Measurements from ENCODE around the gene ARRDC1. TPM values are rescaled to one million over a fixed set of nuclear protein-coding genes. Genes with fewer than 3 reads are reported as not detected.

ARRDC1 gene, protein sequence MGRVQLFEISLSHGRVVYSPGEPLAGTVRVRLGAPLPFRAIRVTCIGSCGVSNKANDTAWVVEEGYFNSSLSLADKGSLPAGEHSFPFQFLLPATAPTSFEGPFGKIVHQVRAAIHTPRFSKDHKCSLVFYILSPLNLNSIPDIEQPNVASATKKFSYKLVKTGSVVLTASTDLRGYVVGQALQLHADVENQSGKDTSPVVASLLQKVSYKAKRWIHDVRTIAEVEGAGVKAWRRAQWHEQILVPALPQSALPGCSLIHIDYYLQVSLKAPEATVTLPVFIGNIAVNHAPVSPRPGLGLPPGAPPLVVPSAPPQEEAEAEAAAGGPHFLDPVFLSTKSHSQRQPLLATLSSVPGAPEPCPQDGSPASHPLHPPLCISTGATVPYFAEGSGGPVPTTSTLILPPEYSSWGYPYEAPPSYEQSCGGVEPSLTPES
- 12.9 and 34.4 TPM in 2 replicates for total RNA-seq (ENCODE audit: low replicate concordance)

DNA sequence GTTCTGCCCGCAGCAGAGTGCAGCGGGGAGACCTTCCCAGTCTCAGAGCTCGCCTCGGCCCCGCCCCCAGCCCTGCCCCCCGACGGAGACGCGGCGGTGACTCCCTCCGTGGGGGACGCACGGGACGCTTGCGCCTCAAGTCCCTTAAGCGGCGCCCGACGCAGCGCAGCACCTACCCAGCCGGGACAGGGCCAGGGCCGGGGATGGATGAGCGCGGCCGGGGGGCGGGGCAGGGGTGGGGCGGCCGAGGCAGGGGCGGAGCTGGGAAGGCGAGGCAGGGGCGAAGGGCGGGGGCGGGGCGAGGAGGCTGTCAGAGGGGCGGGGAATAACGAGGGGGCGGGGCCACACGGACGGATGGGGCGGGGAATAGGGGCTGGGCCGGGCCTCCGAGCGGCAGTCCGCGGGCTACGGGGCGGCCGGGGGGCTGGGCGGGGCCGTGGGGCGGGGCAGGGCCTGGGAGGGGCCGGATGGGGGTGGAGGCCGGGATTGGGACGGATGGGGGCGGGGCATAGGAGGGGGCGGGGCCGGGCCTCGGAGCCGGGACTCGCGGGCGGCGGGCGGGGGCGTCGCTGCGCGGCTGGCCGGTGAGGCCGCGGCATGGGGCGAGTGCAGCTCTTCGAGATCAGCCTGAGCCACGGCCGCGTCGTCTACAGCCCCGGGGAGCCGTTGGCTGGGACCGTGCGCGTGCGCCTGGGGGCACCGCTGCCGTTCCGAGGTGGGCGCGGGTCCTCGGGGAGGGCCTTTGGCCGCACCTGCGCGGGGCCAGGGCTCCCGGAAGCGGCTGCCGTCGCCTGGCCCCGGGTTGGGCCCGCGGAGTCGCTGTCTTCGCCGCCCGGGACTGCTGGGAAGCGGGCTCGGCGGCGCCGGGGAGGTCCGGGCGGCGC lies at the start of gene ARRDC1:
Gene ARRDC1 (plus strand): TSS at position 566 of the 884 bp plus-strand sequence. CDS start 32 bp downstream, at position 598.
- Histone ChIP-seq H3K4me2 (peak within 1 kb of the TSS; percentile 99), H3K27ac (no peak within 1 kb of the TSS), H3K36me3 (no peaks in the 10 kb centered on the region), H3K4me3 (peak within 1 kb of the TSS; percentile 63), H4K20me1 (ENCODE audit: low read depth) (peaks cover 31% of the 10 kb centered on the region), H3F3A (ENCODE audit: low read depth) (peaks cover 14% of the 10 kb centered on the region), H3K9me3 (ENCODE audit: low read depth) (no peaks in the 10 kb centered on the region), H3K9ac (peak within 1 kb of the TSS; percentile 21), H3K4me1 (peaks cover 14% of the 10 kb centered on the region), H3K79me2 (ENCODE audit: low read depth) (peaks cover 3% of the 10 kb centered on the region), H3K27me3 (peaks cover 28% of the 10 kb centered on the region), H2AFZ (replicated peaks) (peak within 1 kb of the TSS; percentile 92)
- no peak within 1 kb of the TSS for H3K27ac Mint-ChIP-seq
- H3K4me1 Mint-ChIP-seq, result peaks cover 27% of the 10 kb centered on the region
- H3K9me3 Mint-ChIP-seq, result no peaks in the 10 kb centered on the region
- H3K36me3 Mint-ChIP-seq, result no peaks in the 10 kb centered on the region
- peaks cover 29% of the 10 kb centered on the region for H3K27me3 Mint-ChIP-seq (ENCODE audit: insufficient read depth, low read depth)
- DNase-seq (ENCODE audit: low spot score), result peak; percentile 96
- no peak for TF ChIP-seq EZH2 (IDR thresholded peaks at IDR 0.05)
- TF ChIP-seq EZH2phosphoT487 (IDR thresholded peaks at IDR 0.05), result no peak
- TF ChIP-seq, protein P1, sequence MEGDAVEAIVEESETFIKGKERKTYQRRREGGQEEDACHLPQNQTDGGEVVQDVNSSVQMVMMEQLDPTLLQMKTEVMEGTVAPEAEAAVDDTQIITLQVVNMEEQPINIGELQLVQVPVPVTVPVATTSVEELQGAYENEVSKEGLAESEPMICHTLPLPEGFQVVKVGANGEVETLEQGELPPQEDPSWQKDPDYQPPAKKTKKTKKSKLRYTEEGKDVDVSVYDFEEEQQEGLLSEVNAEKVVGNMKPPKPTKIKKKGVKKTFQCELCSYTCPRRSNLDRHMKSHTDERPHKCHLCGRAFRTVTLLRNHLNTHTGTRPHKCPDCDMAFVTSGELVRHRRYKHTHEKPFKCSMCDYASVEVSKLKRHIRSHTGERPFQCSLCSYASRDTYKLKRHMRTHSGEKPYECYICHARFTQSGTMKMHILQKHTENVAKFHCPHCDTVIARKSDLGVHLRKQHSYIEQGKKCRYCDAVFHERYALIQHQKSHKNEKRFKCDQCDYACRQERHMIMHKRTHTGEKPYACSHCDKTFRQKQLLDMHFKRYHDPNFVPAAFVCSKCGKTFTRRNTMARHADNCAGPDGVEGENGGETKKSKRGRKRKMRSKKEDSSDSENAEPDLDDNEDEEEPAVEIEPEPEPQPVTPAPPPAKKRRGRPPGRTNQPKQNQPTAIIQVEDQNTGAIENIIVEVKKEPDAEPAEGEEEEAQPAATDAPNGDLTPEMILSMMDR (IDR thresholded peaks at IDR 0.05), result no peak
- peak within 1 kb of the TSS; percentile 82 for H3K4me3 Mint-ChIP-seq

DNA sequence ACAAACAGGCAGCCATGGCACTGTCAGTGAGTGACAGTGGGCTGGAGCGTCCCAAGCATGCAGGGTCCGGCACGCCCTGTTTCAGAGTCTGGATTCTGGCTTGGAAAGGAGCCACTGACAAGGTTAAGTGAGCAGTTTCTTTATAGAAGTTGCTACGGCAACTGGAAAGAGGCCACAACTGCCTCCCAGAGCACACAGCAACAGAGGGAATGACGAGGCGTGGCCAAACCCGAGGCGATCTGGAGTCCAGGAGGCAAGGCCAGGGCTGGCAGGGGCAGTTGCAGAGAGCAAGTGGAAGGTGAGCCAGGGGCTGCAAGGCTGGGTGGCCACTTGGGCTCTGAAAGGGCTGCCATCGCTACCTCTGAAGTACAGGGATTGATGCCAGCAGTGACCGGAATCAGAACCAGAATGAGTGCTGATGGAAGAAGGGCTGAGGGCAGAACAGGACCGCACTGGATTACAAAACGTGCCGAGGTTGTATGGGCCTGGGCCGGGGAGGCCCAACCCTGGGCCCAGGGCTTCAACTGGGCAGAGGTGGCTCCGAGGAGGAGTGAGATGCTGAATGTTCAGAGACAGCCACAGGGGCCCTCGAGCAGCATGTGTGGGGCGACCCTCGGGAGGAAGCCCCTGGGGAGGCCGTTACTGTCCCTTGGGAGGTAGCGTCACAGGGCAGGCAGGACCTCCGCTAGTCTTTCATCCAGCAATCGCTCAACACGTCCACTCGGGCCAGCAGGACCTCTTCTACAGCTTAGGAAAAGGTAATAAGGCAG lies 49.2 kb upstream of the ARRDC1 start:
- Histone ChIP-seq H3K36me3 (no peaks in the 10 kb centered on the region), H3K9ac (no peak overlapping the region), H3K4me2 (no peak overlapping the region), H3K27me3 (no peaks in the 10 kb centered on the region), H3K4me1 (no peaks in the 10 kb centered on the region), H3K79me2 (ENCODE audit: low read depth) (no peaks in the 10 kb centered on the region), H3F3A (ENCODE audit: low read depth) (peaks cover 22% of the 10 kb centered on the region), H4K20me1 (ENCODE audit: low read depth) (peaks cover 11% of the 10 kb centered on the region), H3K4me3 (no peak overlapping the region), H3K27ac (no peak overlapping the region), H2AFZ (replicated peaks) (no peak overlapping the region), H3K9me3 (ENCODE audit: low read depth) (no peaks in the 10 kb centered on the region)
- TF ChIP-seq, protein P1 (IDR thresholded peaks at IDR 0.05), result no peak
- TF ChIP-seq EZH2 (IDR thresholded peaks at IDR 0.05), result no peak
- TF ChIP-seq EZH2phosphoT487 (IDR thresholded peaks at IDR 0.05), result no peak
- peaks cover 28% of the 10 kb centered on the region for H3K36me3 Mint-ChIP-seq
- H3K27ac Mint-ChIP-seq, result no peak overlapping the region
- H3K9me3 Mint-ChIP-seq, result no peaks in the 10 kb centered on the region
- DNase-seq (ENCODE audit: low spot score), result no peak
- H3K4me1 Mint-ChIP-seq, result peaks cover 7% of the 10 kb centered on the region
- peaks cover 6% of the 10 kb centered on the region for H3K27me3 Mint-ChIP-seq (ENCODE audit: insufficient read depth, low read depth)
- H3K4me3 Mint-ChIP-seq, result peak overlapping the region; percentile 35

DNA sequence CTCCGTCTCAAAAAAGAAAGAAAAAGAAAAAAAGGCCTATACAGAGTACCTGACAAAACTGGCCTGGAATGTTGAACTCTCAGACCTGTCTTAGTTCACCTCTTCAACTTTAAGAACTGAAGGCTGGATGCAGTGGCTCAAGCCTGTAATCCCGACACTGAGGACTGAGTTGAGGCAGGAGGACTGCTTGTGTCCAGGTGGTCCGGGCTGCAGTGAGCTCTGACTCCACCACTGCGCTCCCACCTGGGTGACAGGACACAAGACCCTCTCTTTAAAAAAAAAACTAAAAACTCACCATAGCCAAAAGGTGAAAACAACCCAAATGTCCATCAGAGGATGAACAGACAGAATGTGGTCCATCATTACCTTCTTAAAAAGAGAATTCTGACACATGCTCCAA lies 47.4 kb upstream of the ARRDC1 start:
- no peaks in the 10 kb centered on the region for H4K20me1 ChIP-seq (ENCODE audit: low read depth)
- no peaks in the 10 kb centered on the region for H3K27me3 ChIP-seq
- TF ChIP-seq, protein P1 (IDR thresholded peaks at IDR 0.05), result no peak
- no peak for TF ChIP-seq EZH2 (IDR thresholded peaks at IDR 0.05)
- no peak for TF ChIP-seq EZH2phosphoT487 (IDR thresholded peaks at IDR 0.05)
- H3K79me2 ChIP-seq (ENCODE audit: low read depth), result no peaks in the 10 kb centered on the region
- H3K4me1 ChIP-seq, result no peaks in the 10 kb centered on the region
- H3K36me3 Mint-ChIP-seq, result peaks cover 36% of the 10 kb centered on the region
- H3K9me3 ChIP-seq (ENCODE audit: low read depth), result no peaks in the 10 kb centered on the region
- H3K27ac Mint-ChIP-seq, result no peak overlapping the region
- H3K27ac ChIP-seq, result no peak overlapping the region
- H3K9ac ChIP-seq, result no peak overlapping the region
- no peak overlapping the region for H3K4me3 ChIP-seq
- H3K36me3 ChIP-seq, result no peaks in the 10 kb centered on the region
- H3K4me2 ChIP-seq, result no peak overlapping the region
- DNase-seq (ENCODE audit: low spot score), result no peak
- H3K9me3 Mint-ChIP-seq, result no peaks in the 10 kb centered on the region
- H3K4me1 Mint-ChIP-seq, result peaks cover 4% of the 10 kb centered on the region
- no peak overlapping the region for H2AFZ ChIP-seq (replicated peaks)
- H3K27me3 Mint-ChIP-seq (ENCODE audit: insufficient read depth, low read depth), result no peaks in the 10 kb centered on the region
- H3K4me3 Mint-ChIP-seq, result no peak overlapping the region
- H3F3A ChIP-seq (ENCODE audit: low read depth), result peaks cover 7% of the 10 kb centered on the region
